ENCODE measurements around the gene DCX.

DCX gene

DNA sequence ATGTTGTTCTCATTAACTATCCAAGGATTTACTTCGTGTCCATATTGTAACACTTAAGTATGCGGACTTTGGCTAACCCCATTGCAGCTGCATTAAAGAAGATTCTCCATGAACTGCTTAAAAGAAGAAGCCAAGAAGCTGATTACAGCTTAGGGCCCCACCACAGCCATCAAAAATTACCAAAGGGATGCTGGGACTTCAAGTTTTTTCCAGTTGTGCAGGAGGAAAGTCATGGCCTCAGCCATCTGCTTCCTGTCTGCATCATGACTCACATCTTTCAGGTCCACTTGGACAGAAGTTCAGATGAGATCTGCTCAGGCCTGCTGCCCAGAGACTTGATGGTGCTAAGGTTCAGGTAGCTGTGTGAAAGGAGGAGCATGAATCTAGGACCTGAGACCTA, 102.9 kb downstream of the DCX start:
- TF ChIP-seq, protein P1, sequence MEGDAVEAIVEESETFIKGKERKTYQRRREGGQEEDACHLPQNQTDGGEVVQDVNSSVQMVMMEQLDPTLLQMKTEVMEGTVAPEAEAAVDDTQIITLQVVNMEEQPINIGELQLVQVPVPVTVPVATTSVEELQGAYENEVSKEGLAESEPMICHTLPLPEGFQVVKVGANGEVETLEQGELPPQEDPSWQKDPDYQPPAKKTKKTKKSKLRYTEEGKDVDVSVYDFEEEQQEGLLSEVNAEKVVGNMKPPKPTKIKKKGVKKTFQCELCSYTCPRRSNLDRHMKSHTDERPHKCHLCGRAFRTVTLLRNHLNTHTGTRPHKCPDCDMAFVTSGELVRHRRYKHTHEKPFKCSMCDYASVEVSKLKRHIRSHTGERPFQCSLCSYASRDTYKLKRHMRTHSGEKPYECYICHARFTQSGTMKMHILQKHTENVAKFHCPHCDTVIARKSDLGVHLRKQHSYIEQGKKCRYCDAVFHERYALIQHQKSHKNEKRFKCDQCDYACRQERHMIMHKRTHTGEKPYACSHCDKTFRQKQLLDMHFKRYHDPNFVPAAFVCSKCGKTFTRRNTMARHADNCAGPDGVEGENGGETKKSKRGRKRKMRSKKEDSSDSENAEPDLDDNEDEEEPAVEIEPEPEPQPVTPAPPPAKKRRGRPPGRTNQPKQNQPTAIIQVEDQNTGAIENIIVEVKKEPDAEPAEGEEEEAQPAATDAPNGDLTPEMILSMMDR (IDR thresholded peaks at IDR 0.05) = no peak
- Histone ChIP-seq H3K9me3 (no peaks in the 10 kb centered on the region), H3K27me3 (no peaks in the 10 kb centered on the region), H3K4me3 (no peak overlapping the region), H3K4me1 (no peaks in the 10 kb centered on the region), H3K36me3 (no peaks in the 10 kb centered on the region), H3K27ac (no peak overlapping the region)
- intact Hi-C loops (cut with DNase I; ENCODE audit: low total_unique reads) = no loop called here
- DNase-seq = no peak

DNA sequence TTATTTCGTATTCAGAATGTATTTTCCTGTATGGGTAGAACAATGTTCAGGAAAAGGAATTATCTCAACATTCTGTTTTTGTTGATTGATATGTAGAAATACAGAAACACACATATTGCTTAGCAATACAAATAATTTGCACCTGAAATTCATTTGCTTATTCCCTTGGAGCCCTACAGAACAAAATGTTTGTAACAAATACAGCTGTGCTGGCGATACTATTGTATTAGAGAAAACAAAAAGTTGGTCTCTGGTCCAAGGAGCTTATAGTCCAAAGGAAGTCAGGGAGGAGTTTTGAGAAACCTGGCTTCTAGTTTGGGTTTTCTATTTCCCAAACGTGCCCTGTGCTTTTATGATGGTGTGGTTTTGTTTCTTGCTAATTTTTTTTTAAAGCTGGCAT, 104.0 kb downstream of the DCX start:
- H3K27me3 ChIP-seq = no peaks in the 10 kb centered on the region
- TF ChIP-seq, protein P1 (IDR thresholded peaks at IDR 0.05) = no peak
- H3K4me3 ChIP-seq = no peak overlapping the region
- DNase-seq = no peak
- no peaks in the 10 kb centered on the region for H3K9me3 ChIP-seq
- no peaks in the 10 kb centered on the region for H3K4me1 ChIP-seq
- no peak overlapping the region for H3K27ac ChIP-seq
- no peaks in the 10 kb centered on the region for H3K36me3 ChIP-seq
- intact Hi-C loops (cut with DNase I; ENCODE audit: low total_unique reads) = no loop called here

DNA sequence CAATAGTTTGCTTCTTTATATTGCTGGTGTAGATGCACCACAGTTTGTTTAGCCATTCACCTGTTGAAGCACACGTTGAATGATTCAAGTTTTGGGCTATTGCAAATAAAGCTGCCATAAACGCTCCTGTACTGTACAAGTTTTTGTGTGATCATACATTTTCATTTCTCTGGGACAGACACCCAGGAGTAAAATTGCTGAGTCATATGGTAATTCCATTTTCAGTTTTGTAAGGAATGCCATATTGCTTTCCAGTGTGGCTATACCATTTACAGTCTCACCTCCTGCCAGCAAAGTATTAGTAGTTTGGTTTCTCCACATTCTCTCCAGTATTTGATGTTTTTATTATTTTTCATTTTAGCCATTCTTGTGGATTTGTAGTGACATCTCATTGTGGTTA, 109.7 kb downstream of the DCX start:
- H3K27ac ChIP-seq = no peak overlapping the region
- intact Hi-C loops (cut with DNase I; ENCODE audit: low total_unique reads) = no loop called here
- H3K9me3 ChIP-seq = no peaks in the 10 kb centered on the region
- no peaks in the 10 kb centered on the region for H3K4me1 ChIP-seq
- no peaks in the 10 kb centered on the region for H3K27me3 ChIP-seq
- H3K4me3 ChIP-seq = no peak overlapping the region
- DNase-seq = no peak
- no peaks in the 10 kb centered on the region for H3K36me3 ChIP-seq
- TF ChIP-seq, protein P1 (IDR thresholded peaks at IDR 0.05) = no peak

DNA sequence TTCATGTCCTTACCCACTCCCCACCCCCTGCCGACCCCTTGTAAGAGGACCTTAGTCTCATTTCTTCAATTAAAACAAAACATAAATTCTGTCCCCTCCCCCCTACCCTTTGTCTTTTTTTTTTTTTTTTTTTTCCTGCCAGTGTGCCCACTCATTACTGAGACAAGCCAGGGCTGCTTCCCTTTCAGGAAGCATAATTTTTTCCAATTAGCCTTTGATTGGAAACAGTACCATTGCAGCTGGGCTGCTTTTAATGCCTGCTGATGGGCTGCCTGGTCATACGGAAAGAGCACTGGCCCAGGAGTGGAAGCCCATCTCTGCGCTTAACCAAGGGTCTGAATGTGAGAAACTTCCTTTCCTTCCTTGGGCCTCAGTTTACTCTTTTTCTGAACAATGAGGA, 123.2 kb downstream of the DCX start:
- intact Hi-C loops (cut with DNase I; ENCODE audit: low total_unique reads) = no loop called here
- Histone ChIP-seq H3K9me3 (no peaks in the 10 kb centered on the region), H3K4me3 (no peak overlapping the region), H3K27me3 (no peaks in the 10 kb centered on the region), H3K27ac (no peak overlapping the region), H3K4me1 (no peaks in the 10 kb centered on the region), H3K36me3 (no peaks in the 10 kb centered on the region)
- DNase-seq = no peak
- TF ChIP-seq, protein P1 (IDR thresholded peaks at IDR 0.05) = no peak

DNA sequence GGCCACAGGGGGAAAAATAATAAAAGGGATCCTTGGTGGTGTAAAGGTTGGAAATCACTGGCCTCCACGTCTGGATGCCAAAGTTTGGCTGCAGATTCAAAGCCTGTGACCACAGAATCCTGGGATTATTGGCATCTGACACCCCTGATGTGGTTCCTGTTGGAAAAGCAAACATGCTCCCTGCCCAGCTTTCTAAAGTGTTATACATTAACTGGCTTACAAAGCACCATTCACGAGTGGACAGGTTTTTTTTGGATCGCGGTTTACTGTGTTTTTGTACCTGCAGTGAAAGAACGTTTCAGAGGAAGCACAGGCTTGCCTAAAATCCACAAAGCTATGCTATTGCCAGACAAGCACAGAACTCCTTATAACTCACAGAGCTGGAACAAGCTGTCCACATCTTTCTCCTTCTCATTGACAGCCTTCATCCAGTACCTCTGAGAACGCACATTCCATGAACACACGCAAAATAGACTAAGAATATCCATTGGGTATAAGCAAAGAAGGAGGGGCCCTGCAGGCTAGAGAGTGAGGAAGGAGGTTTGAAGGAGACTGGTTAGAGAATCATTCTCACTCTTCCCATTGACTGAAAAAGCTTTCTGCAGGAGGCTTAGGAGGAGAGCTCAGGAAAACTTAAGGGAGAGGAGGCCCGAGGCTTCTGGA, 127.2 kb downstream of the DCX start:
- H3K27me3 ChIP-seq = no peaks in the 10 kb centered on the region
- TF ChIP-seq, protein P1 (IDR thresholded peaks at IDR 0.05) = no peak
- no peaks in the 10 kb centered on the region for H3K9me3 ChIP-seq
- H3K4me3 ChIP-seq = no peak overlapping the region
- no peaks in the 10 kb centered on the region for H3K4me1 ChIP-seq
- H3K36me3 ChIP-seq = no peaks in the 10 kb centered on the region
- H3K27ac ChIP-seq = no peak overlapping the region
- intact Hi-C loops (cut with DNase I; ENCODE audit: low total_unique reads) = no loop called here
- no peak for DNase-seq

DNA sequence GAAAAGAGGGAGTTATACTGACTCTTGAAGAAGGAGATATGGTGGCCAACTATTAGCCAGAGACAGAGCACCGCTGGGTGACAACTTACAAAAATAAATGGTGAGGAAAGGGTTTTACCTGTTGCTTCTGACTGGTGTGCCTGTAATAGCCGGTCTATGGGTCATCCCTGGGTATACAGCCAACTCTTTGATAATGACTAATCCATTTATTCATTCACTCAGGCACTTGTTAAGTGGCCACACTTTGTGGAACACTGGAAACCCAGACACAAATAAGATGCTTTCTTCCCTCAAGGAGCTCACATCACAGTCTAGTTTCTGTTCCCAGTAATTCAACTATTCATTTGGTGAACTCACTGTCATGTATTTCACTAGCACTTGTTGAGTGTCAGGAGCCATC, 128.5 kb downstream of the DCX start:
- intact Hi-C loops (cut with DNase I; ENCODE audit: low total_unique reads) = no loop called here
- Histone ChIP-seq H3K27me3 (no peaks in the 10 kb centered on the region), H3K9me3 (no peaks in the 10 kb centered on the region), H3K36me3 (no peaks in the 10 kb centered on the region), H3K4me1 (no peaks in the 10 kb centered on the region), H3K27ac (no peak overlapping the region), H3K4me3 (no peak overlapping the region)
- TF ChIP-seq, protein P1 (IDR thresholded peaks at IDR 0.05) = no peak
- DNase-seq = no peak

All from tibial artery (tissue), 4 donors.